Loucy (cell line): ENCODE results near the gene AFAP1L1.
"Not testable (repeated sequence)": the region's sequence is repeated elsewhere in the genome, so short reads cannot be mapped to it uniquely, and the experiment has no call there.

Experiments
- EZH2phosphoT487 ChIP-seq: fragments of 200-600 bp; IDR thresholded peaks from 2 replicates; pipeline ENCODE4 v1.6.1; 2018; ENCODE audit warnings: antibody characterized with exemption, mild to moderate bottlenecking, moderate library complexity, borderline replicate concordance
- TF ChIP-seq, protein P1 (sequence below): fragments of 200-600 bp; sonication (generic); conservative IDR thresholded peaks from 2 replicates; pipeline ENCODE4 v1.5.1; 2014; ENCODE audit warnings: mild to moderate bottlenecking, antibody characterized with exemption, low read length

DNA sequence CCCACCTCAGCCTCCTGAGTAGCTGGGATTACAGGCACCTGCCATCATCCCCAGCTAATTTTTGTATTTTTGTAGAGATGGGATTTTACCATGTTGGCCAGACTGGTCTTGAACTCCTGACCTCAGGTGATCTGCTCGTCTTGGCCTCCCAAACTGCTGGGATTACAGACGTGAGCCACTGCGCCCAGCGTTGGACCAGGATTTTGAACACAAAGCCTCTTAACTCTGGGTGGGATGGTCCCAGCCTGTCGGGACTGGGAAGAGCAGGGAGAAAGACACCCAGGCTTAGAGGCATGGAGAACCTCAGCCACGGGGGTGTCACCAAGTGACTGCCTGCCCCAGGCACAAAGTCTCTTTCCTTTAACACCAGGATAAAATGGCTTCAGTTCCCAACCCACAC, 119.4 kb downstream of the AFAP1L1 start:
- TF ChIP-seq, protein P1, sequence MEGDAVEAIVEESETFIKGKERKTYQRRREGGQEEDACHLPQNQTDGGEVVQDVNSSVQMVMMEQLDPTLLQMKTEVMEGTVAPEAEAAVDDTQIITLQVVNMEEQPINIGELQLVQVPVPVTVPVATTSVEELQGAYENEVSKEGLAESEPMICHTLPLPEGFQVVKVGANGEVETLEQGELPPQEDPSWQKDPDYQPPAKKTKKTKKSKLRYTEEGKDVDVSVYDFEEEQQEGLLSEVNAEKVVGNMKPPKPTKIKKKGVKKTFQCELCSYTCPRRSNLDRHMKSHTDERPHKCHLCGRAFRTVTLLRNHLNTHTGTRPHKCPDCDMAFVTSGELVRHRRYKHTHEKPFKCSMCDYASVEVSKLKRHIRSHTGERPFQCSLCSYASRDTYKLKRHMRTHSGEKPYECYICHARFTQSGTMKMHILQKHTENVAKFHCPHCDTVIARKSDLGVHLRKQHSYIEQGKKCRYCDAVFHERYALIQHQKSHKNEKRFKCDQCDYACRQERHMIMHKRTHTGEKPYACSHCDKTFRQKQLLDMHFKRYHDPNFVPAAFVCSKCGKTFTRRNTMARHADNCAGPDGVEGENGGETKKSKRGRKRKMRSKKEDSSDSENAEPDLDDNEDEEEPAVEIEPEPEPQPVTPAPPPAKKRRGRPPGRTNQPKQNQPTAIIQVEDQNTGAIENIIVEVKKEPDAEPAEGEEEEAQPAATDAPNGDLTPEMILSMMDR = not testable (repeated sequence)
- TF ChIP-seq EZH2phosphoT487 = not testable (repeated sequence)
